HepG2 (cell line): Measurements from ENCODE around the gene CCDC136. TPM values are rescaled to one million over a fixed set of nuclear protein-coding genes. Genes with fewer than 3 reads are reported as not detected.

ENCODE experiments used
- ATAC-seq: fragments of 200-7000 bp; cut with Tn5 transposase; 3 replicates; pipeline ENCODE4 v1.9.1; 2020; ENCODE audit warnings: mild to moderate bottlenecking, moderate library complexity
- BruUV-seq: library from RNA; stranded (reverse); fragments of 400-500 nt; replicated peaks from 2 replicates; lab custom pipeline; 2021; lab: Mats Ljungman, UMichigan
- CTCF ChIA-PET: fragments of 300-600 bp; formaldehyde crosslinking; extraction: SDS; loops from one replicate; lab custom pipeline; 2021; ENCODE audit warnings: low total read pairs, inconsistent platforms, low intra/inter-chr PET ratio; lab: Yijun Ruan, JAX
- POLR2A ChIA-PET: fragments of 350-600 bp; sonication (Branson Sonifier 250); formaldehyde crosslinking; loops from one replicate; lab custom pipeline; 2020; ENCODE audit warnings: antibody characterized with exemption, inconsistent platforms; lab: Yijun Ruan, JAX
- DNase-seq: peaks from one replicate; pipeline ENCODE4 v3.0.0-alpha.2; 2015; ENCODE audit warnings: low spot score
- FAIRE-seq: peaks from 3 replicates; lab custom pipeline; 2011; peaks lifted over from hg19 to GRCh38; lab: Jason Lieb, UNC
- H2AFZ ChIP-seq: one replicate; pipeline ENCODE4 v1.6.1; 2011; ENCODE audit warnings: low read length, inconsistent platforms
- H3K27ac ChIP-seq: fragments of 300-600 bp; 3 replicates; pipeline ENCODE4 v1.8.0; 2011; ENCODE audit warnings: mixed run types, mild to moderate bottlenecking, mixed read lengths, low read length, inconsistent platforms; ENCODE audit not compliant: insufficient read depth; ENCODE audit errors: extremely low read length
- H3K27me3 ChIP-seq, 2 experiments: fragments of 200-600 bp in 1 of 2; 2 replicates in 1 of 2; 3 replicates in 1 of 2; pipeline versions ENCODE4 v1.6.0 to v1.8.0; 2011; ENCODE audit warnings: low read length in 2 of 2, mild to moderate bottlenecking in 2 of 2, moderate library complexity in 2 of 2, inconsistent platforms in 1 of 2; ENCODE audit not compliant: insufficient read depth in 2 of 2, control insufficient read depth in 1 of 2
- H3K36me3 ChIP-seq, 2 experiments: fragments of 200-600 bp in 1 of 2; replicated peaks in 1 of 2; 2 replicates in 1 of 2; 3 replicates in 1 of 2; pipeline versions ENCODE4 v1.5.1 to v1.8.0; 2011; ENCODE audit warnings: low read length in 2 of 2, inconsistent platforms in 1 of 2; ENCODE audit not compliant: insufficient read depth in 2 of 2, control insufficient read depth in 1 of 2
- H3K4me1 ChIP-seq: 2 replicates; pipeline ENCODE4 v1.5.1; 2012; ENCODE audit warnings: low read length, inconsistent platforms; ENCODE audit not compliant: insufficient read depth
- H3K4me2 ChIP-seq: 2 replicates; pipeline ENCODE4 v1.6.0; 2011; ENCODE audit warnings: low read depth, low read length, inconsistent platforms
- H3K4me3 ChIP-seq, 3 experiments: fragments of 200-600 bp in 1 of 3; sonication (generic), shearing (Covaris generic) in 1 of 3; replicated peaks in 1 of 3; 2 replicates each; pipeline ENCODE4 v1.5.1; 2011 to 2016; ENCODE audit warnings: low read length in 3 of 3, inconsistent platforms in 2 of 3, low read depth in 2 of 3, mild to moderate bottlenecking in 2 of 3, control low read depth in 1 of 3, mixed read lengths in 1 of 3; ENCODE audit not compliant: insufficient read depth in 1 of 3
- H3K79me2 ChIP-seq: one replicate; pipeline ENCODE4 v1.6.1; 2011; ENCODE audit warnings: low read length, inconsistent platforms; ENCODE audit not compliant: insufficient read depth
- H3K9ac ChIP-seq: 2 replicates; pipeline ENCODE4 v1.6.0; 2011; ENCODE audit warnings: mild to moderate bottlenecking, low read depth, low read length, inconsistent platforms; ENCODE audit not compliant: insufficient read depth
- H3K9me3 ChIP-seq: 2 replicates; pipeline ENCODE4 v1.5.1; 2012; ENCODE audit warnings: mild to moderate bottlenecking, low read length
- H4K20me1 ChIP-seq: 2 replicates; pipeline ENCODE4 v1.6.0; 2011; ENCODE audit warnings: inconsistent platforms, mild to moderate bottlenecking, low read length, moderate library complexity; ENCODE audit not compliant: insufficient read depth
- JDP2 ChIP-seq: sonication (generic); formaldehyde crosslinking; IDR thresholded peaks from 2 replicates; pipeline ENCODE4 v1.8.1; 2022; ENCODE audit warnings: missing genetic modification reagents, borderline replicate concordance
- ZFP82 ChIP-seq: sonication (generic); formaldehyde crosslinking; IDR thresholded peaks from 2 replicates; pipeline ENCODE4 v1.5.1; 2020; ENCODE audit warnings: mild to moderate bottlenecking, missing genetic modification reagents, borderline replicate concordance
- ZNF704 ChIP-seq: sonication (generic); formaldehyde crosslinking; IDR thresholded peaks from 2 replicates; pipeline ENCODE4 v1.8.1; 2023; ENCODE audit warnings: mild to moderate bottlenecking, inconsistent platforms, moderate library complexity, missing genetic modification reagents, borderline replicate concordance
- ZNF710 ChIP-seq: sonication (generic); formaldehyde crosslinking; IDR thresholded peaks from 2 replicates; pipeline ENCODE4 v1.5.0; 2020; ENCODE audit warnings: mild to moderate bottlenecking, missing genetic modification reagents, borderline replicate concordance
- ZNF781 ChIP-seq: sonication (generic); formaldehyde crosslinking; IDR thresholded peaks from 2 replicates; pipeline ENCODE4 v1.5.1; 2020; ENCODE audit warnings: borderline replicate concordance, mild to moderate bottlenecking, missing genetic modification reagents; ENCODE audit errors: not compliant biosample characterization
- ZSCAN30 ChIP-seq: sonication (generic); formaldehyde crosslinking; IDR thresholded peaks from 2 replicates; pipeline ENCODE4 v1.5.0; 2020; ENCODE audit warnings: mild to moderate bottlenecking, missing genetic modification reagents
- WGBS: methylation state at CpG from one replicate; pipeline ENCODE4 v1.1.6; 2017; ENCODE audit warnings: low lambda C conversion rate; 5-methylcytosine and 5-hydroxymethylcytosine counted together
- in situ Hi-C: cut with HindIII; loops from 2 replicates; pipeline ENCODE4 v1.10.0; 2017; ENCODE audit warnings: low pct_unique_long_range_greater_than_20kb; ENCODE audit not compliant: extremely low pct_ligation_motif_present
- intact Hi-C: fragments of 100-400 bp; cut with micrococcal nuclease; formaldehyde crosslinking; loops from one replicate; pipeline ENCODE4 v1.10.0; 2022; ENCODE audit not compliant: unreplicated experiment
- polyA plus RNA-seq, 8 experiments: library from polyadenylated mRNA; depleted of rRNA in 3 of 8; stranded (reverse) in 7 of 8; unstranded in 1 of 8; fragments of >200 nt; fragmentation: Illumina TruSeq in 4 of 8; extraction: Trizol in 4 of 8; gene quantifications; 2 replicates each; pipeline versions ENCODE4 v1.2.1 to v1.2.3, GENCODE V29; 2011 to 2016; ENCODE audit warnings: low read depth in 4 of 8, missing spikeins in 1 of 8, mixed read lengths in 1 of 8; ENCODE audit not compliant: insufficient read depth in 1 of 8
- total RNA-seq, 5 experiments: library from RNA; depleted of rRNA; stranded (reverse); fragments of >200 nt; fragmentation: Illumina TruSeq; extraction: Trizol; gene quantifications; 2 replicates each; pipeline ENCODE4 v1.2.3, GENCODE V29; 2016; ENCODE audit warnings: low read depth in 1 of 5

The CCDC136 gene
- total and polyA plus RNA-seq, 2 of the 13 experiments (the other 11 are each of a cell fraction or from before 2014, with no cell fraction given), result 0.04 to 0.38 TPM

GRCh38 chr7:128852537-128853254, 60.9 kb downstream of the CCDC136 start:
- H3K27ac ChIP-seq, result no peak overlapping the region
- BruUV-seq, result no TSS peak
- no peaks in the 10 kb centered on the region for H3K9me3 ChIP-seq
- H3K36me3 ChIP-seq, result no peaks in the 10 kb centered on the region
- FAIRE-seq (no peak), DNase-seq (no peak), ATAC-seq (no peak)
- TF ChIP-seq ZNF781 (CRISPR knock-in tag), result no peak
- TF ChIP-seq ZFP82 (CRISPR knock-in tag), result no peak
- no peak for TF ChIP-seq ZNF704 (CRISPR knock-in tag)
- TF ChIP-seq ZNF710 (CRISPR knock-in tag), result no peak
- no peak for TF ChIP-seq JDP2 (CRISPR knock-in tag)
- no peak for TF ChIP-seq ZSCAN30
- no peaks in the 10 kb centered on the region for H3K79me2 ChIP-seq
- no peak overlapping the region for H3K4me3 ChIP-seq
- no peaks in the 10 kb centered on the region for H3K4me1 ChIP-seq
- H3K9ac ChIP-seq, result no peak overlapping the region
- WGBS, result 72% methylated on average over 5 of the region's 28 CpGs
- no peaks in the 10 kb centered on the region for H4K20me1 ChIP-seq
- no peak overlapping the region for H3K4me2 ChIP-seq
- CTCF ChIA-PET, result no interaction called here
- intact Hi-C loops, result no loop called here
- in situ Hi-C loops, result no loop called here
- peaks cover 13 to 53% of the 10 kb centered on the region in 2 experiments; a peak in 4 of 5 replicates for H3K27me3 ChIP-seq
- POLR2A ChIA-PET, result no interaction called here
- H2AFZ ChIP-seq, result no peak overlapping the region
